K562 (cell line): ENCODE measurements around the gene HHEX. TPM values are rescaled to one million over a fixed set of nuclear protein-coding genes. Genes with fewer than 3 reads are reported as not detected.

Source experiments
- ATF7 ChIP-seq: fragments of 450-650 bp; IDR thresholded peaks from 2 replicates; pipeline ENCODE4 v1.7.1; 2014; ENCODE audit warnings: mild to moderate bottlenecking, moderate library complexity
- CBFB ChIP-seq: sonication (generic); formaldehyde crosslinking; IDR thresholded peaks from 2 replicates; pipeline ENCODE4 v1.4.0; 2020; ENCODE audit warnings: mild to moderate bottlenecking, missing genetic modification reagents
- CTCFL ChIP-seq: IDR thresholded peaks from 2 replicates; pipeline ENCODE4 v1.6.1; 2011; ENCODE audit warnings: borderline replicate concordance, low read depth, mild to moderate bottlenecking, moderate library complexity, low read length; ENCODE audit not compliant: insufficient read depth, poor library complexity, severe bottlenecking
- DNMT1 ChIP-seq: fragments of 450-650 bp; IDR thresholded peaks from 2 replicates; pipeline ENCODE4 v1.6.1; 2016; ENCODE audit warnings: antibody characterized with exemption, mild to moderate bottlenecking
- E2F6 ChIP-seq, 2 experiments: IDR thresholded peaks; 2 replicates each; pipeline ENCODE4 v1.6.1; 2011; ENCODE audit warnings: borderline replicate concordance in 1 of 2, control low read depth in 1 of 2, low read depth in 1 of 2, low read length in 1 of 2, mild to moderate bottlenecking in 1 of 2, mixed read lengths in 1 of 2, moderate library complexity in 1 of 2; ENCODE audit not compliant: insufficient read depth in 1 of 2, insufficient read length in 1 of 2, poor library complexity in 1 of 2, severe bottlenecking in 1 of 2; ENCODE audit errors: extremely low read depth in 1 of 2
- ETV5 ChIP-seq: sonication (generic); formaldehyde crosslinking; IDR thresholded peaks from 2 replicates; pipeline ENCODE4 v1.4.0; 2020; ENCODE audit warnings: low read depth, mild to moderate bottlenecking, missing genetic modification reagents
- GABPB1 ChIP-seq: sonication (generic); formaldehyde crosslinking; IDR thresholded peaks from 2 replicates; pipeline ENCODE4 v1.8.0; 2022; ENCODE audit warnings: mild to moderate bottlenecking, missing genetic modification reagents
- IRF2 ChIP-seq: sonication (generic); formaldehyde crosslinking; IDR thresholded peaks from 2 replicates; pipeline ENCODE4 v1.8.1; 2022; ENCODE audit warnings: mild to moderate bottlenecking, missing genetic modification reagents
- MAZ ChIP-seq, 2 experiments: fragments of 450-650 bp in 1 of 2; sonication (generic) in 1 of 2; formaldehyde crosslinking; IDR thresholded peaks in 1 of 2; conservative IDR thresholded peaks in 1 of 2; 2 replicates each; pipeline versions ENCODE4 v1.4.0 to v1.5.0; 2020; ENCODE audit warnings: mild to moderate bottlenecking in 1 of 2, missing genetic modification reagents in 1 of 2
- MTF1 ChIP-seq: fragments of 250-450 bp; sonication (Bioruptor Pico); IDR thresholded peaks from 2 replicates; pipeline ENCODE4 v1.9.0; 2021; ENCODE audit warnings: moderate library complexity, mild to moderate bottlenecking, inconsistent platforms, borderline replicate concordance
- PHF8 ChIP-seq: fragments of 200-600 bp; sonication (generic); IDR thresholded peaks from 2 replicates; pipeline ENCODE4 v1.6.1; 2012; ENCODE audit warnings: mixed run types, mild to moderate bottlenecking, inconsistent platforms, low read length, moderate library complexity, borderline replicate concordance
- POLR2G ChIP-seq: fragments of 200-400 bp; formaldehyde crosslinking; IDR thresholded peaks from 2 replicates; pipeline ENCODE4 v1.6.1; 2017; ENCODE audit warnings: low read depth, mild to moderate bottlenecking, antibody characterized with exemption, low read length, moderate library complexity
- RFX1 ChIP-seq: fragments of 450-650 bp; IDR thresholded peaks from 2 replicates; pipeline ENCODE4 v1.6.1; 2016; ENCODE audit warnings: mild to moderate bottlenecking, moderate library complexity
- SRSF3 ChIP-seq: fragments of 200-400 bp; formaldehyde crosslinking; IDR thresholded peaks from 2 replicates; pipeline ENCODE4 v1.6.1; 2016; ENCODE audit warnings: mild to moderate bottlenecking, low read length, moderate library complexity; ENCODE audit not compliant: insufficient read depth
- STAG1 ChIP-seq: sonication (generic); formaldehyde crosslinking; IDR thresholded peaks from 2 replicates; pipeline ENCODE4 v1.5.0; 2020; ENCODE audit warnings: missing genetic modification reagents, borderline replicate concordance
- TBP ChIP-seq: optimal IDR thresholded peaks from 2 replicates; pipeline ENCODE3; 2011; ENCODE audit warnings: low read depth, low read length, improper control_type of control experiment
- ZNF445 ChIP-seq: fragments of 250-450 bp; sonication (Bioruptor Pico); IDR thresholded peaks from 2 replicates; pipeline ENCODE4 v1.4.0; 2020; ENCODE audit warnings: low read depth, mild to moderate bottlenecking, moderate library complexity
- ZNF75A ChIP-seq: fragments of 450-650 bp; formaldehyde crosslinking; IDR thresholded peaks from 2 replicates; pipeline ENCODE4 v1.4.0; 2020; ENCODE audit warnings: mild to moderate bottlenecking
- polyA plus RNA-seq, 8 experiments: library from polyadenylated mRNA; depleted of rRNA in 4 of 8; stranded (reverse) in 5 of 8; unstranded in 3 of 8; fragments of >200 nt; fragmentation: Nextera tagmentation in 2 of 8; fragmentation: Illumina TruSeq in 1 of 8; extraction: Ambion mirVana in 2 of 8; extraction: Trizol in 1 of 8; gene quantifications; 2 replicates each; pipeline versions ENCODE4 v1.2.1 to v1.2.3, GENCODE V29; 2011 to 2014; ENCODE audit warnings: inconsistent platforms in 1 of 8, missing spikeins in 1 of 8
- total RNA-seq, 7 experiments: library from RNA; depleted of rRNA in 6 of 7; stranded (reverse); fragments of >200 nt in 6 of 7; fragmentation: Illumina TruSeq in 2 of 7; extraction: Trizol in 2 of 7; gene quantifications; 2 replicates each; pipeline versions ENCODE4 v1.2.1 to v1.2.3, GENCODE V29; 2011 to 2021; ENCODE audit warnings: low replicate concordance in 1 of 7
- TF ChIP-seq, protein P1 (sequence below), 2 experiments: fragments of 250-450 bp in 1 of 2; fragments of 450-650 bp in 1 of 2; sonication (Bioruptor Pico) in 1 of 2; IDR thresholded peaks; 2 replicates each; pipeline versions ENCODE4 v1.6.1 to v1.8.0; 2016 to 2021; ENCODE audit warnings: mild to moderate bottlenecking in 2 of 2, moderate library complexity in 2 of 2, missing compliant biosample characterization in 1 of 2, missing genetic modification characterization in 1 of 2
- TF ChIP-seq, protein P2 (sequence below): fragments of 250-450 bp; sonication (Bioruptor Pico); IDR thresholded peaks from 2 replicates; pipeline ENCODE4 v1.5.1; 2021; ENCODE audit warnings: mild to moderate bottlenecking
- TF ChIP-seq, protein P3 (sequence below): fragments of 450-650 bp; formaldehyde crosslinking; IDR thresholded peaks from 2 replicates; pipeline ENCODE4 v1.4.0; 2022; ENCODE audit warnings: missing genetic modification characterization

HHEX gene
- total and polyA plus RNA-seq, 9 of the 15 experiments (the other 6 are each of a cell fraction or from before 2014, with no cell fraction given) = 37.2 to 133 (median 80.2) TPM

GRCh38 chr10:92691591-92692079, 1.9 kb downstream of the HHEX start (continued):
- TF ChIP-seq SRSF3 (0 out of 2 replicates have a peak, but pooled peaks have one; percentile 56), CBFB (CRISPR knock-in tag) (no peak), POLR2G (peak; percentile 67), TBP (no peak), CTCFL (no peak), PHF8 (peak; percentile 25; the same call in 1 of the 2 replicates), E2F6 (IDR thresholded peaks at IDR 0.05; ENCODE audit: borderline replicate concordance in 1 of 2, extremely low read depth in 1 of 2, insufficient read depth in 1 of 2, insufficient read length in 1 of 2, low read depth in 1 of 2, low read length in 1 of 2, poor library complexity in 1 of 2, severe bottlenecking in 1 of 2) (peak; percentile 59 to 88), DNMT1 (no peak), ZNF75A (no peak), STAG1 (no peak), ATF7 (no peak), GABPB1 (CRISPR knock-in tag) (no peak), MTF1 (CRISPR knock-in tag) (no peak), MAZ (CRISPR knock-in tag; conservative IDR thresholded peaks at IDR 0.05 in 1 of 2, IDR thresholded peaks at IDR 0.05 in 1 of 2) (no peak), ETV5 (CRISPR knock-in tag) (no peak), IRF2 (CRISPR knock-in tag) (no peak), ZNF445 (CRISPR knock-in tag) (no peak), RFX1 (no peak)
- TF ChIP-seq, protein P1, sequence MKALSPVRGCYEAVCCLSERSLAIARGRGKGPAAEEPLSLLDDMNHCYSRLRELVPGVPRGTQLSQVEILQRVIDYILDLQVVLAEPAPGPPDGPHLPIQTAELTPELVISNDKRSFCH (CRISPR knock-in tag; IDR thresholded peaks at IDR 0.05) = no peak
- TF ChIP-seq, protein P1 (tag; IDR thresholded peaks at IDR 0.05) = 0 out of 2 replicates have a peak, but pooled peaks have one; percentile 14
- TF ChIP-seq, protein P2, sequence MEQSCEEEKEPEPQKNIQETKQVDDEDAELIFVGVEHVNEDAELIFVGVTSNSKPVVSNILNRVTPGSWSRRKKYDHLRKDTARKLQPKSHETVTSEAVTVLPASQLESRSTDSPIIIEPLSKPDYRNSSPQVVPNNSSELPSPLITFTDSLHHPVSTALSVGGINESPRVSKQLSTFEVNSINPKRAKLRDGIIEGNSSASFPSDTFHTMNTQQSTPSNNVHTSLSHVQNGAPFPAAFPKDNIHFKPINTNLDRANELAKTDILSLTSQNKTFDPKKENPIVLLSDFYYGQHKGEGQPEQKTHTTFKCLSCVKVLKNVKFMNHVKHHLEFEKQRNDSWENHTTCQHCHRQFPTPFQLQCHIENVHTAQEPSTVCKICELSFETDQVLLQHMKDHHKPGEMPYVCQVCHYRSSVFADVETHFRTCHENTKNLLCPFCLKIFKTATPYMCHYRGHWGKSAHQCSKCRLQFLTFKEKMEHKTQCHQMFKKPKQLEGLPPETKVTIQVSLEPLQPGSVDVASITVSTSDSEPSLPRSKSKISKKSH (CRISPR knock-in tag) = no peak
- TF ChIP-seq, protein P3, sequence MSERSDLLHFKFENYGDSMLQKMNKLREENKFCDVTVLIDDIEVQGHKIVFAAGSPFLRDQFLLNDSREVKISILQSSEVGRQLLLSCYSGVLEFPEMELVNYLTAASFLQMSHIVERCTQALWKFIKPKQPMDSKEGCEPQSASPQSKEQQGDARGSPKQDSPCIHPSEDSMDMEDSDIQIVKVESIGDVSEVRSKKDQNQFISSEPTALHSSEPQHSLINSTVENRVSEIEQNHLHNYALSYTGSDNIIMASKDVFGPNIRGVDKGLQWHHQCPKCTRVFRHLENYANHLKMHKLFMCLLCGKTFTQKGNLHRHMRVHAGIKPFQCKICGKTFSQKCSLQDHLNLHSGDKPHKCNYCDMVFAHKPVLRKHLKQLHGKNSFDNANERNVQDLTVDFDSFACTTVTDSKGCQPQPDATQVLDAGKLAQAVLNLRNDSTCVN (CRISPR knock-in tag) = no peak
